ENCODE results near the gene SEMG1. TPM values are rescaled to one million over a fixed set of nuclear protein-coding genes. Genes with fewer than 3 reads are reported as not detected.

Gene SEMG1
- total RNA-seq, 1 donor from 2014 or later, result not detected

- H3K4me1 Mint-ChIP-seq (ENCODE audit: unreplicated experiment), result peaks cover 12% of the 10 kb centered on the region
- H3K36me3 Mint-ChIP-seq, result no peaks in the 10 kb centered on the region
- H3K27me3 Mint-ChIP-seq, result peaks cover 15% of the 10 kb centered on the region
- no peak overlapping the region for H3K4me3 Mint-ChIP-seq
- H3K9me3 Mint-ChIP-seq, result no peaks in the 10 kb centered on the region
- no peak for DNase-seq (ENCODE audit: extremely low spot score, unreplicated experiment)
- no peak overlapping the region for H3K27ac Mint-ChIP-seq
- TF ChIP-seq, protein P1, sequence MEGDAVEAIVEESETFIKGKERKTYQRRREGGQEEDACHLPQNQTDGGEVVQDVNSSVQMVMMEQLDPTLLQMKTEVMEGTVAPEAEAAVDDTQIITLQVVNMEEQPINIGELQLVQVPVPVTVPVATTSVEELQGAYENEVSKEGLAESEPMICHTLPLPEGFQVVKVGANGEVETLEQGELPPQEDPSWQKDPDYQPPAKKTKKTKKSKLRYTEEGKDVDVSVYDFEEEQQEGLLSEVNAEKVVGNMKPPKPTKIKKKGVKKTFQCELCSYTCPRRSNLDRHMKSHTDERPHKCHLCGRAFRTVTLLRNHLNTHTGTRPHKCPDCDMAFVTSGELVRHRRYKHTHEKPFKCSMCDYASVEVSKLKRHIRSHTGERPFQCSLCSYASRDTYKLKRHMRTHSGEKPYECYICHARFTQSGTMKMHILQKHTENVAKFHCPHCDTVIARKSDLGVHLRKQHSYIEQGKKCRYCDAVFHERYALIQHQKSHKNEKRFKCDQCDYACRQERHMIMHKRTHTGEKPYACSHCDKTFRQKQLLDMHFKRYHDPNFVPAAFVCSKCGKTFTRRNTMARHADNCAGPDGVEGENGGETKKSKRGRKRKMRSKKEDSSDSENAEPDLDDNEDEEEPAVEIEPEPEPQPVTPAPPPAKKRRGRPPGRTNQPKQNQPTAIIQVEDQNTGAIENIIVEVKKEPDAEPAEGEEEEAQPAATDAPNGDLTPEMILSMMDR (conservative IDR thresholded peaks at IDR 0.05), result no peak
These were observed 51.8 kb downstream of the SEMG1 start for GRCh38 chr20:45258664-45259063.

Other genes with a start within 250 kb of the SEMG1 start
- 42.8 and 58.2 TPM in 2 replicates for gene TOMM34, start 246.6 kb upstream of the SEMG1 start, total RNA-seq (ENCODE audit: low replicate concordance)
- 28.3 and 32.6 TPM in 2 replicates for gene STK4, start 240.5 kb upstream of the SEMG1 start, total RNA-seq (ENCODE audit: low replicate concordance)
- gene KCNS1, start 105.9 kb upstream of the SEMG1 start, total RNA-seq (ENCODE audit: low replicate concordance), result 2.2 and 3.5 TPM in 2 replicates
- 0.41 and 0.74 TPM in 2 replicates for gene WFDC5, start 91.9 kb upstream of the SEMG1 start, total RNA-seq (ENCODE audit: low replicate concordance)
- not detected in 2 replicates for gene WFDC12, start 82.6 kb upstream of the SEMG1 start, total RNA-seq (ENCODE audit: low replicate concordance)
- gene PI3, start 32.1 kb upstream of the SEMG1 start, total RNA-seq (ENCODE audit: low replicate concordance), result 3.7 and 6.9 TPM in 2 replicates
- not detected in 2 replicates for gene SEMG2, start 14.3 kb downstream of the SEMG1 start, total RNA-seq (ENCODE audit: low replicate concordance)
- gene SLPI, start 47.5 kb downstream of the SEMG1 start, total RNA-seq (ENCODE audit: low replicate concordance), result 35.7 and 73.6 TPM in 2 replicates
- gene RBPJL, start 99.8 kb downstream of the SEMG1 start, total RNA-seq (ENCODE audit: low replicate concordance), result not detected in 2 replicates
- gene MATN4, start 101.3 kb downstream of the SEMG1 start, total RNA-seq (ENCODE audit: low replicate concordance), result 0.75 TPM in 1 of 2 replicates, not detected in the other
- gene SDC4, start 141.4 kb downstream of the SEMG1 start, total RNA-seq (ENCODE audit: low replicate concordance), result 67.2 and 133 TPM in 2 replicates
- 29.2 and 47.4 TPM in 2 replicates for gene SYS1, start 156.1 kb downstream of the SEMG1 start, total RNA-seq (ENCODE audit: low replicate concordance)
- gene TP53TG5, start 171.3 kb downstream of the SEMG1 start, total RNA-seq (ENCODE audit: low replicate concordance), result 0.57 TPM in 1 of 2 replicates, not detected in the other
- 12.8 and 25.5 TPM in 2 replicates for gene DBNDD2, start 201.3 kb downstream of the SEMG1 start, total RNA-seq (ENCODE audit: low replicate concordance)
- gene PIGT, start 209.1 kb downstream of the SEMG1 start, total RNA-seq (ENCODE audit: low replicate concordance), result 70.1 and 80.6 TPM in 2 replicates

Measured in type B pancreatic cell (in vitro differentiated cells).